DOHH2 (cell line): Measurements from ENCODE around the gene SPNS1.

ENCODE experiments used
- EZH2phosphoT487 ChIP-seq: fragments of 200-600 bp; sonication (generic); IDR thresholded peaks from 2 replicates; pipeline ENCODE4 v1.6.1; 2017; ENCODE audit warnings: borderline replicate concordance, mild to moderate bottlenecking, antibody characterized with exemption, low read length, moderate library complexity, mixed read lengths
- TF ChIP-seq, protein P1 (sequence below): fragments of 200-600 bp; sonication (generic); IDR thresholded peaks from one replicate; pipeline ENCODE4 v1.5.1; 2014; ENCODE audit warnings: antibody characterized with exemption, mild to moderate bottlenecking, low read depth, low read length; ENCODE audit not compliant: poor library complexity, severe bottlenecking

DNA sequence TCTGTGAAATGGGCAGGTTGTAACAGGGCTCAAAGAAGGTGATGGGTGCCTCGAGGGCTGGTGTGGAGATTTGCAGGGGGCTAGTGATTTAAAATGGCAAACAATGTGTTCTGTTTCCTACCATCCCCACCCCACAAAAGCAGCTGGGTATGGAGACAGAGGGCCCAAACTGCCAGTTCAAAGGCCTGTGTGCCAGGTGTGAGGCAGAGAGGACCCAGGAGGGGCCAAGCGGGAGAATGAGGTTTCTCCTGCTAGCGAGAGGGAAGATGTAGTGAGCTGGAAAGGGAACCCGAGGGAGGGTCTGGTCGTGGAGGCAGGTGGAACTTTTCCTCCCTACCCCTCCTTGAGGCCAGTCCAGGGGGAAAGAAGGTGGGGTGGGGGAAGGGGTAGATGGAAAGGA is 49.7 kb downstream of the SPNS1 start:
- TF ChIP-seq, protein P1, sequence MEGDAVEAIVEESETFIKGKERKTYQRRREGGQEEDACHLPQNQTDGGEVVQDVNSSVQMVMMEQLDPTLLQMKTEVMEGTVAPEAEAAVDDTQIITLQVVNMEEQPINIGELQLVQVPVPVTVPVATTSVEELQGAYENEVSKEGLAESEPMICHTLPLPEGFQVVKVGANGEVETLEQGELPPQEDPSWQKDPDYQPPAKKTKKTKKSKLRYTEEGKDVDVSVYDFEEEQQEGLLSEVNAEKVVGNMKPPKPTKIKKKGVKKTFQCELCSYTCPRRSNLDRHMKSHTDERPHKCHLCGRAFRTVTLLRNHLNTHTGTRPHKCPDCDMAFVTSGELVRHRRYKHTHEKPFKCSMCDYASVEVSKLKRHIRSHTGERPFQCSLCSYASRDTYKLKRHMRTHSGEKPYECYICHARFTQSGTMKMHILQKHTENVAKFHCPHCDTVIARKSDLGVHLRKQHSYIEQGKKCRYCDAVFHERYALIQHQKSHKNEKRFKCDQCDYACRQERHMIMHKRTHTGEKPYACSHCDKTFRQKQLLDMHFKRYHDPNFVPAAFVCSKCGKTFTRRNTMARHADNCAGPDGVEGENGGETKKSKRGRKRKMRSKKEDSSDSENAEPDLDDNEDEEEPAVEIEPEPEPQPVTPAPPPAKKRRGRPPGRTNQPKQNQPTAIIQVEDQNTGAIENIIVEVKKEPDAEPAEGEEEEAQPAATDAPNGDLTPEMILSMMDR = no peak
- TF ChIP-seq EZH2phosphoT487 = no peak
